Measurements from ENCODE around the gene HGD.

The HGD gene

DNA sequence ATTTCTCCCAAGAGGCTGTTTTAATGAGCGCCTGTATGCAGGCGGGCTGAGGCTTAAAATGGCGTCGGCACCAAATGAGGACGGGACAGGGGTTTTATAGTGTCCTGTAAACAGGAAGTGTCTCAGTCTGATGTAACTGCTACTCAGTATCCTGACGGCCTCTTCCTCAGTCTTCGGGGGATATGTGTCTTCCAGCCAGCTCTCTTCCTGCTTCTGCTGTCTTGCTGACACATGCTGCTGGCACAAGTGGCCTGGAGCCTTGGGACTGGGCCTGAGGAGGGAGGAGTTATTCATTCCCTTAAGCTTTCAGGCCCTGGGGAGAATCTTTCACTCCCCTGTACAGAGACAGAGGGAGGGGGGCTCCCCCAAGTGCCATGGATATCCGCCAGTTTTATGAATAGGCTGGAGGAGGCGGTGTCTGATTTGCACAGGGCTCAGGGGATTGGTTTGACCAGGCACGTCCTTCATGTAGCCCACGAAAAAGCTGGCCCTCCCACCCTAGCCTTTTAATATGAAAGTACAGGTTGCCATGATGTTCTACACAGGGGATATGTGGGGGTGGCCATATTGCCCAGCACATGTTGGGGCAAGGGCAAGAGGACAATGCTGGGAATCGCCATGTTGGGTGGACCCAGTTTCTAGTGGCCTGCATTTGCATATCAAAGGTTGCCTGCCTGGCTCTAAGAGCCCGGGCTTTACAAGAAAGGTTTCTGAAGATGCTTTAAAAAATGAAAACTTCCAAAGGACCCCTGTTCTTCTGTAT is 66.0 kb downstream of the HGD start:
- H3K9me3 ChIP-seq (ENCODE audit: low read length) = no peaks in the 10 kb centered on the region
- no peaks in the 10 kb centered on the region for H3K4me1 ChIP-seq (ENCODE audit: insufficient read depth, low read length)
- H3K36me3 ChIP-seq (ENCODE audit: insufficient read depth, low read length) = no peaks in the 10 kb centered on the region
- H2AFZ ChIP-seq (ENCODE audit: low read depth, low read length) = peak overlapping the region; percentile 33
- H3K27me3 ChIP-seq (ENCODE audit: insufficient read depth, low read length) = no peaks in the 10 kb centered on the region
- H3K4me3 ChIP-seq (ENCODE audit: low read length) = no peak overlapping the region

DNA sequence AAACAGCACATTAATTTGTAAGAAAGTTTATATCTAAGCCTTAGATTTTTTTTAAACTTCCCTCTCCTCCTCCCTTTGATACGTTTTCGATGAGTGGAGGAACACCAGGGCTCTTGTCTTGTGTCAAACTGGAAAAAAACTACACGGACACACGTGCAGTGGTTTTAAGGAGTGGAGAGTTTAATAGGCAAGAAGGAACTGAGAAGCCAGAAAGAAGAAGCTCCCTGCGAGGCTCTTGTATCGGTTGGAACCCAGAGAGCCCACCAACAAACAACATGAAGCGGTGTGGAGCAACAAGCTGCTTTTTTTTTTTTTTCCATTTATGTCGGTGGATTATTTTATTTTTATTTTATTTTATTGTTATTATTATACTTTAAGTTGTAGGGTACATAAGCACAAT is 67.3 kb downstream of the HGD start:
- Histone ChIP-seq H2AFZ (ENCODE audit: low read depth, low read length) (no peak overlapping the region), H3K27me3 (ENCODE audit: insufficient read depth, low read length) (no peaks in the 10 kb centered on the region), H3K4me3 (ENCODE audit: low read length) (no peak overlapping the region), H3K4me1 (ENCODE audit: insufficient read depth, low read length) (no peaks in the 10 kb centered on the region), H3K36me3 (ENCODE audit: insufficient read depth, low read length) (no peaks in the 10 kb centered on the region), H3K9me3 (ENCODE audit: low read length) (no peaks in the 10 kb centered on the region)

DNA sequence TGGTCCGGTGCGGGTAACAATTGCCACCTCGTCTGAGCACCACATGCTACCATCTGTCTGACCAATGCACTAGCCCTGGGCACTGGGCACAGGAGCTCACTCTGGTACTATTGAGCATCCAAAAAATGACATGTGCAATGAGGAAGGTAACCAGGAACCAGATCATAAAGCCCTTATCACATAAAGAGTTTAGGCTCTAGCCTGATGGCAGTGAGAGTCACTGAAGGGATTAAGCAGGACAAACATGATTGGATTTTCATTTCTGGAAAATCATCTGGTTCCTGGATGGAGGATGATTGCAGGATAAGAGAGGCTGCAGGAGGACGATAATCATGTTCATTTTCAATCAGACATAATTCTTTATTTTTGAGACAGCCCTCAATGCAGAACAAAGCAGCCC is 73.5 kb downstream of the HGD start:
- peaks cover 3% of the 10 kb centered on the region for H3K9me3 ChIP-seq (ENCODE audit: low read length)
- H3K36me3 ChIP-seq (ENCODE audit: insufficient read depth, low read length) = no peaks in the 10 kb centered on the region
- H3K4me1 ChIP-seq (ENCODE audit: insufficient read depth, low read length) = no peaks in the 10 kb centered on the region
- H3K4me3 ChIP-seq (ENCODE audit: low read length) = no peak overlapping the region
- H3K27me3 ChIP-seq (ENCODE audit: insufficient read depth, low read length) = no peaks in the 10 kb centered on the region
- H2AFZ ChIP-seq (ENCODE audit: low read depth, low read length) = no peak overlapping the region

DNA sequence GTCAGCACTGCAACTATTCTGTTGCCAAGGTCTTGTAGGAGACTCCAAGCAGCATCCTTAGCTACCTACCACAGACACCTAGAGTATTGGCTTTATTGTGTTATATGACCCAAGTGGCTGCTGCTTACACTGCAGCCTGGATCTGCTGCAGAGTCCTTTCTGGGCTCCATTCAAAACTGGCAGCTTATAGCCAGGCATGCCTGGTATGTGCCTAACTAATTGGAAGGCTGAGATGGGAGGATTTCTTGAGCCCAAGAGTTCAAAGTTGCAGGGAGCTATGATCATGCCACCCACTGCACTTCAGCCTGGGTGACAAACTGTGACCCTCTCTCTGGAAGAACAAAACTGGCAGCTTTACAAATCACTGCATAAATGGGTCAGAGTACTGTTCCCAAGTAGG is 77.3 kb downstream of the HGD start:
- Histone ChIP-seq H3K9me3 (ENCODE audit: low read length) (peaks cover 3% of the 10 kb centered on the region), H3K4me1 (ENCODE audit: insufficient read depth, low read length) (no peaks in the 10 kb centered on the region), H2AFZ (ENCODE audit: low read depth, low read length) (no peak overlapping the region), H3K27me3 (ENCODE audit: insufficient read depth, low read length) (no peaks in the 10 kb centered on the region), H3K36me3 (ENCODE audit: insufficient read depth, low read length) (peaks cover 29% of the 10 kb centered on the region), H3K4me3 (ENCODE audit: low read length) (no peak overlapping the region)

DNA sequence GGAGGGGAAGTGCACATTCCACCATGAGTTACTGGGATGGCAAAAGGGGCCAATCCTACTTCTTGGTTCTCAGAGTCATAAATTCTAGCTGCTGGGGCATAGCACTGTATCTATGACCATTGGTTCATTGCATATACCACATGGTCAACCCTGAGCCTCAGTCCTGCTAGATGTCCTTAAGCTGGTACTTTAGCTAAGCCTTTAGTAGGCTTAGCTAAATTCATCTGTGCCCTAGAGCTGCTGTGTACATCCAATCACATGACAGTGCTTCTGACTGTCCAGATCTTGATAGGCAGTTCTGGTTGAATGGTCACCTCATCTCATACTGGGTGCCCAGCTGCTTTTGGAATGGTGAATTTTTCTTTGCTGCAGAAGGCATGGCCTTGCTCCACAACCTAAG is 77.7 kb downstream of the HGD start:
- Histone ChIP-seq H3K4me3 (ENCODE audit: low read length) (no peak overlapping the region), H3K36me3 (ENCODE audit: insufficient read depth, low read length) (peaks cover 33% of the 10 kb centered on the region), H3K27me3 (ENCODE audit: insufficient read depth, low read length) (no peaks in the 10 kb centered on the region), H2AFZ (ENCODE audit: low read depth, low read length) (no peak overlapping the region), H3K4me1 (ENCODE audit: insufficient read depth, low read length) (no peaks in the 10 kb centered on the region), H3K9me3 (ENCODE audit: low read length) (peaks cover under 1% of the 10 kb centered on the region)

DNA sequence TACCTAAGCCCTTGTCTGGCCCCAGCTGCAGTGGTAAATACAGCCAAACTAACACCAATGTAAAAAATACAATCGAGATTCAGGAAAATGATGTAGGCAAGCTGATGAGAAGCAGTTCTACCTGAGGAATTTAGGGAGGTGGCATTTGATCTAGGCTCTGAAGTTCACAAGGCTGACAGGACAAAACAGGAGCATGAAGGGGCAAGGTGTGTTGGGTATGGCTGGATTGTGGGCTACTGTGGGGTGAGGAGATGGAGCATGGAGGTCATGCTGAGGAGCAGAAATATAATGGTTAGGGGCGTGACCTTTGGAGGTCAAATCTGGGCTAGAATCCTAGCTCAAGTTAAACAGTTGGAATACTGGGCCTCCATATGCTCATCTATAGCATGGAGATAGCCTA is 79.4 kb downstream of the HGD start:
- peaks cover 49% of the 10 kb centered on the region for H3K36me3 ChIP-seq (ENCODE audit: insufficient read depth, low read length)
- no peaks in the 10 kb centered on the region for H3K4me1 ChIP-seq (ENCODE audit: insufficient read depth, low read length)
- no peaks in the 10 kb centered on the region for H3K9me3 ChIP-seq (ENCODE audit: low read length)

DNA sequence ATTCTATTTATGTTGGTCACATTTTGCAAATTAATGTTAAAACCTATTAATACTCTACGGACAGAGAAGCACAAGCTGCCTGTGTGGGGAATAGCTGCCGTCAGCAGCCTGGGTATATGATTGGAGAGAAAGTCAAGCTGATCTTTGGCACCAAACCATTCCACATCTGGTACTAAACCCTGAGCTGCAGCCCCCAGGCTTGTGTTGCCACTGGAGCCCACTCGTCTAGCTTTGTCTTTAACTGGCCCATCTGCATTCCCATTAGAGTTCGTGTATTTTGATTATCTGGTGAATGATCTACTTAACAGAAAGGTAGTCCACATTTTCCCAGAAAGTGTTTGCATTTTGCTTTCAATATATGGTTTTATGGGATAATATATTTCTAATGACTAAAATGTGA is 80.5 kb downstream of the HGD start:
- H2AFZ ChIP-seq (ENCODE audit: low read depth, low read length) = no peak overlapping the region
- peaks cover 51% of the 10 kb centered on the region for H3K36me3 ChIP-seq (ENCODE audit: insufficient read depth, low read length)
- H3K4me1 ChIP-seq (ENCODE audit: insufficient read depth, low read length) = peaks cover 6% of the 10 kb centered on the region
- no peaks in the 10 kb centered on the region for H3K9me3 ChIP-seq (ENCODE audit: low read length)
- H3K4me3 ChIP-seq (ENCODE audit: low read length) = no peak overlapping the region
- no peaks in the 10 kb centered on the region for H3K27me3 ChIP-seq (ENCODE audit: insufficient read depth, low read length)

More for the DNA sequence above, 79.4 kb downstream of the HGD start:
- no peak overlapping the region for H2AFZ ChIP-seq (ENCODE audit: low read depth, low read length)
- no peaks in the 10 kb centered on the region for H3K27me3 ChIP-seq (ENCODE audit: insufficient read depth, low read length)
- H3K4me3 ChIP-seq (ENCODE audit: low read length) = no peak overlapping the region

DNA sequence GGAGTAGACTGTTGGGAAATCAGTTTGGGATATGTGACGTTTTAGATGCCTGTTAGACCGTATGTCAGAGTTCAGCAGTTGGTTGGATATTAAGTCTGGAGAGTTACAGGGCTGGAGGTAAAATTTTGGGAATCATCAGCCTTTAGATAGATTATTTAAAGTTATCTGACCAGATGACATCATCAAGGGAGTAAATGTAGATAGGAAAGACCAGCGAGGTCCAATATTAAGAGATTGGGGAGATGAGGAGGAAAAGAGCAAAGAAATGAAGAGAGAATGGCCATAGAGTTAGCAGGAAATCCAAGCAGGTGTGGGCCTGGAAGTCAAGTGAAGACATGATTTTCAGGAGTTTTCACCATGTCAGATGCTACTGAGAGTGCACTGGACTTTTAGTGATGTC is 82.8 kb downstream of the HGD start:
- peaks cover 51% of the 10 kb centered on the region for H3K36me3 ChIP-seq (ENCODE audit: insufficient read depth, low read length)
- peaks cover 6% of the 10 kb centered on the region for H3K4me1 ChIP-seq (ENCODE audit: insufficient read depth, low read length)
- no peak overlapping the region for H3K4me3 ChIP-seq (ENCODE audit: low read length)
- no peaks in the 10 kb centered on the region for H3K9me3 ChIP-seq (ENCODE audit: low read length)
- H2AFZ ChIP-seq (ENCODE audit: low read depth, low read length) = no peak overlapping the region
- H3K27me3 ChIP-seq (ENCODE audit: insufficient read depth, low read length) = no peaks in the 10 kb centered on the region

DNA sequence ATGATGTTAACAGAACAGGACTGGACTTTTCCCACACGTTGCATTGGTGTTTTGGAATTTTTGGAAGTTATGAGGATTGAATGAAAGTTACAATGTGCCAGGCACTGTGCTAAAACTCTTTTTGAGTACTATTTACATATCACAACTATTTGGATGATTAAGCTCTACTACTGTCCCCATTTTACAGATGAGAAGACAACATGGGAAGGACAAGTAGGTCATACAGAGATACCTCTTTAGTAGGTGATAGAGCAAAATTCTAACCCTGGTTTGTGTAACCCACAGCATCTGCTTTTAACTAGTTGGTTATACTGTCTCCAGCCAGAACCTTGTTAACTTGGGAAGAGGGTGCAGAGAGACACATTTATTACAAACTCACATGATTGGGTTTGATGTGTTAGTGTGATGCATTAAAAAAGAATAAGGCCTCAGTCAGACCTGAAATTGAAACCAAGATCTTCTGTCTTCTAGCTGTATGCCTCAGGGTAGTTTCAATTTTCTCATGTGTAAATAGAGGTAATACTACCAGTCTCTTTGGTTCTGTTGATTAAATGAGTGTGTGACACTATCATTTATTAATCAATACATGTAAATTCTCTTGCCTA is 84.5 kb downstream of the HGD start:
- peaks cover 6% of the 10 kb centered on the region for H3K4me1 ChIP-seq (ENCODE audit: insufficient read depth, low read length)
- no peaks in the 10 kb centered on the region for H3K9me3 ChIP-seq (ENCODE audit: low read length)
- peak overlapping the region; percentile 45 for H3K4me3 ChIP-seq (ENCODE audit: low read length)
- H3K27me3 ChIP-seq (ENCODE audit: insufficient read depth, low read length) = no peaks in the 10 kb centered on the region
- no peak overlapping the region for H2AFZ ChIP-seq (ENCODE audit: low read depth, low read length)
- peaks cover 44% of the 10 kb centered on the region for H3K36me3 ChIP-seq (ENCODE audit: insufficient read depth, low read length)

DNA sequence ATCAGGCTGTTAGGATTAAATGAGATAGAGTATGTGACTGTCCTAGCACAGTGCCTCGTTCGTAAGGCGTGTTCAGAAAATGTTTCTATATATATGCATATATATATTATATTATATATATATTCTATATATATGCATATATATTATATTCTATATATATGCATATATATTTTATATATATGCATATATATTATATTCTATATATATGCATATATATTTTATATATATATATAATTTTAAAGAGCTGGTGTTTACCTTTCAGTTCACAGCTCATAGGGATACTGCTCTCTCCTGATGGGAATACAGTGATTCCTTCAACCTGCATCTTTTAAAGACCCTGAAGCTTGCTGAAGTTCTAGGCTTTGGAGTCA is 85.2 kb downstream of the HGD start:
- Histone ChIP-seq H3K27me3 (ENCODE audit: insufficient read depth, low read length) (no peaks in the 10 kb centered on the region), H3K9me3 (ENCODE audit: low read length) (no peaks in the 10 kb centered on the region), H3K4me1 (ENCODE audit: insufficient read depth, low read length) (peaks cover 6% of the 10 kb centered on the region), H3K36me3 (ENCODE audit: insufficient read depth, low read length) (peaks cover 38% of the 10 kb centered on the region), H3K4me3 (ENCODE audit: low read length) (peak overlapping the region; percentile 85), H2AFZ (ENCODE audit: low read depth, low read length) (peak overlapping the region; percentile 78)

DNA sequence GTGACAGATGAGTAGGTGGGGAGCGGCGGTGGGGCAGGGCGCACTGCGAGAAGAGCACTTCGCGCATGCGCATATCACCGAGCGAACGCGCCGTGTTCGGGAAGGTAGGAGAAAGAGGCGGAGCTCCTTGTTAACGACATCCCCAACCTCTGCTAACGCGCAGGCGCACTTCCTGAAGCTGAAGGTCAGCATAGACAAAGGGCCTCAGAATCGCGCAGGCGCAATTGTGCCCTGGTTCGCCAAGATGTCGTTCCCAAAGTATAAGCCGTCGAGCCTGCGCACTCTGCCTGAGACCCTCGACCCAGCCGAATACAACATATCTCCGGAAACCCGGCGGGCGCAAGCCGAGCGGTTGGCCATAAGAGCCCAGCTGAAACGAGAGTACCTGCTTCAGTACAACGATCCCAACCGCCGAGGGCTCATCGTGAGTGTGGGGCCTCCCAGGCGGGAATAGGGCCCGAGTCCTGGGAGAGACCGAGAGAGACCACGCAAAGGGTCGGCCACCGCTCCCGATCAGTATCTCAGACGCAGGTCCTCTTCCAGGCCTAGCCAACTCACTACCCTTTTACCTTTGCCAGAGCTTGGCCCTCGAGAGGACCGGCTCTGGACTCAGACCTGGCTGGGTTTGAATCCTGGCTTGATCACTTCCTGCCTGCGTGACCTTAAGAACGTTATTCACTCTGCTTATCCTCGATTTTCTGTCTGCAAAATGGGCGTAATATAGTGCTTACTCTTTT is 85.8 kb downstream of the HGD start, which contains the start of gene NDUFB4:
TSS of gene NDUFB4 (plus strand) at position 221 of the 737 bp plus-strand sequence. CDS start at position 245, 24 bp downstream.
- H2AFZ ChIP-seq (ENCODE audit: low read depth, low read length) = peak within 1 kb of the TSS; percentile 83
- H3K36me3 ChIP-seq (ENCODE audit: insufficient read depth, low read length) = peaks cover 32% of the 10 kb centered on the region
- peaks cover 6% of the 10 kb centered on the region for H3K4me1 ChIP-seq (ENCODE audit: insufficient read depth, low read length)
- H3K27me3 ChIP-seq (ENCODE audit: insufficient read depth, low read length) = no peaks in the 10 kb centered on the region
- peak within 1 kb of the TSS; percentile 85 for H3K4me3 ChIP-seq (ENCODE audit: low read length)
- H3K9me3 ChIP-seq (ENCODE audit: low read length) = no peaks in the 10 kb centered on the region

DNA sequence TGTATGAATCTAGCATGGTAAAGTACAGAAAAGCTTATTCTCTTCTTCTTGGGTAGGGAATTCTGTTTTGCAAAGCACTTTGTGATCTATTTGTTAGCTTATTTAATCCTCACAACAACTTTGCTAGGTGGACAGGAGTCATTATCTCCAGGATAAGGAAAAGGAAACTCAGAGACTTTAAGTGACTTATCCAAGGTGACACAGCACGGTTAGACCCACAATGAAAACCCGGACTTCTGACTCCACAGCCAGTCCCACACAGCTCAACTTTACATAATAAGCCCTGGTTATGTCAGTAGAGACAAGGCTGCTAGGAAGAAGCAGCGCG is 86.3 kb downstream of the HGD start:
- no peaks in the 10 kb centered on the region for H3K27me3 ChIP-seq (ENCODE audit: insufficient read depth, low read length)
- H2AFZ ChIP-seq (ENCODE audit: low read depth, low read length) = peak overlapping the region; percentile 83
- peaks cover 6% of the 10 kb centered on the region for H3K4me1 ChIP-seq (ENCODE audit: insufficient read depth, low read length)
- peaks cover 27% of the 10 kb centered on the region for H3K36me3 ChIP-seq (ENCODE audit: insufficient read depth, low read length)
- H3K4me3 ChIP-seq (ENCODE audit: low read length) = peak overlapping the region; percentile 85
- H3K9me3 ChIP-seq (ENCODE audit: low read length) = no peaks in the 10 kb centered on the region

DNA sequence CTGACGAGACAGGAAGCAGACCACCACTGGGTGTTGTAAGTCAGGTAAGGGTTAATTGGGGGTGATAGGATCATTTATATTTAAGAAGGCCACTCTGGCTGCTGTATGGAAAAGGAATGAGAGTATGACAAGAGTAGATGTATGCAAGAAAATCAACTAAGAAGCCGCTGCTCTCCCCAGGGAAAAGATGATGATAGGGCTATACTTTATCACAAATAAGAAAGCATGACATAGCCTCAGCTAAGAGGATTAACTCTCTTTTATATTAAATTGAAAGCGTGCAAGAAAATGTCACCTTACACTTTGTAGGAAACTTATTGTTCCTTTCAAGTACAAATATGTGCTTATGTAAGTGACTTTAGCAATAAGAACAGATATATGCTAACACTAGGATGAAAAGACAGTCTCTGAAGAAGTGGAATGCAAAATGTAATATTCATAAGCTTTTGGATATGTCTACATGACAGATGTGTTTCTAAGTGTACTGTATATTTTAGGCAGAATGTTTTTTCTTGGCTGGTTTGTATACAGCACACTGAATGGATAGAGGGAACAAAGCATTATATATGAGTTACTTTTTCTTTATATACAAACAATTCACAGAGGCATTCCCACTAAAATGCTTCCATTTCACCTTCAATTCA is 94.6 kb downstream of the HGD start:
- Histone ChIP-seq H3K36me3 (ENCODE audit: insufficient read depth, low read length) (no peaks in the 10 kb centered on the region), H3K9me3 (ENCODE audit: low read length) (no peaks in the 10 kb centered on the region), H2AFZ (ENCODE audit: low read depth, low read length) (no peak overlapping the region), H3K27me3 (ENCODE audit: insufficient read depth, low read length) (no peaks in the 10 kb centered on the region), H3K4me1 (ENCODE audit: insufficient read depth, low read length) (no peaks in the 10 kb centered on the region), H3K4me3 (ENCODE audit: low read length) (no peak overlapping the region)
